ENCODE measurements around the gene PTPN7.

The PTPN7 gene

GRCh38 chr1:202101184-202101583, 59.2 kb downstream of the PTPN7 start:
- no peak for DNase-seq
